GM21825 (cell line): Measurements from ENCODE around the gene TOMM40L.
A peak's percentile ranks its signal among the peaks of the same experiment; 100 is the strongest.

Experiments
- ATAC-seq: cut with Tn5 transposase; IDR thresholded peaks from one replicate; pipeline ENCODE4 v1.9.1; 2021; ENCODE audit warnings: mild to moderate bottlenecking, moderate library complexity; ENCODE audit not compliant: unreplicated experiment

TOMM40L gene

GRCh38 chr1:161225534-161226319, at the start of gene TOMM40L:
Gene TOMM40L, plus strand, starts transcription at chr1:161226060. Its CDS starts 430 bp downstream, at chr1:161226490.
- ATAC-seq: peak; percentile 91

- no peak for ATAC-seq
Observed at GRCh38 chr1:161176468-161177111, 49.3 kb upstream of the TOMM40L start.

- peak; percentile 77 for ATAC-seq
Observed at GRCh38 chr1:161177112-161177935, 48.5 kb upstream of the TOMM40L start, which contains the start of gene B4GALT3. Gene B4GALT3, minus strand, starts transcription at chr1:161177507. Its CDS starts 1,447 bp downstream, at chr1:161176060.

- ATAC-seq: no peak
Observed at GRCh38 chr1:161177936-161178244, 48.0 kb upstream of the TOMM40L start.

- no peak for ATAC-seq
Observed at GRCh38 chr1:161179698-161180097, 46.2 kb upstream of the TOMM40L start.

GRCh38 chr1:161180639-161181038, 45.2 kb upstream of the TOMM40L start:
- ATAC-seq: no peak

GRCh38 chr1:161182214-161182613, 43.6 kb upstream of the TOMM40L start:
- ATAC-seq: peak; percentile 48

- ATAC-seq: peak; percentile 60
Observed at GRCh38 chr1:161185282-161185682, 40.6 kb upstream of the TOMM40L start.

GRCh38 chr1:161185732-161186311, 40.0 kb upstream of the TOMM40L start:
- peak; percentile 26 for ATAC-seq

- no peak for ATAC-seq
Observed at GRCh38 chr1:161187311-161187710, 38.5 kb upstream of the TOMM40L start.

GRCh38 chr1:161188381-161188780, 37.5 kb upstream of the TOMM40L start:
- ATAC-seq: no peak

- ATAC-seq: no peak
Observed at GRCh38 chr1:161189036-161189435, 36.8 kb upstream of the TOMM40L start.

- ATAC-seq: no peak
Observed at GRCh38 chr1:161190962-161191521, 34.8 kb upstream of the TOMM40L start.

- no peak for ATAC-seq
Observed at GRCh38 chr1:161191971-161192370, 33.9 kb upstream of the TOMM40L start.

GRCh38 chr1:161192476-161193465, 33.1 kb upstream of the TOMM40L start:
- no peak for ATAC-seq

- no peak for ATAC-seq
Observed at GRCh38 chr1:161193561-161194235, 32.2 kb upstream of the TOMM40L start.

- ATAC-seq: no peak
Observed at GRCh38 chr1:161195171-161195570, 30.7 kb upstream of the TOMM40L start.

GRCh38 chr1:161196111-161196510, 29.7 kb upstream of the TOMM40L start:
- ATAC-seq: no peak
